Measurements from ENCODE around the gene GSTA1. TPM values are rescaled to one million over a fixed set of nuclear protein-coding genes. Genes with fewer than 3 reads are reported as not detected.
"Not testable (repeated sequence)": the region's sequence is repeated elsewhere in the genome, so short reads cannot be mapped to it uniquely, and the experiment has no call there.

GSTA1 gene
- total and polyA plus RNA-seq, 8 donors: 31.5 to 125 (median 45.7) TPM

GRCh38 chr6:52815167-52816092 is 11.8 kb upstream of the GSTA1 start:
- H3K4me3 ChIP-seq: no peak overlapping the region
- no peaks in the 10 kb centered on the region for H3K27me3 ChIP-seq
- H3K36me3 ChIP-seq: no peaks in the 10 kb centered on the region
- TF ChIP-seq CTCF (IDR thresholded peaks at IDR 0.05): peak; percentile 45 to 65 (median 56)
- no peaks in the 10 kb centered on the region for H3K4me1 ChIP-seq
- ATAC-seq (peak; percentile 93 to 100 (median 98)), FAIRE-seq (no peak), DNase-seq (peak in 4 of 6 donors; percentile 33 to 69 (median 48))
- intact Hi-C loops (cut with DNase I): no loop called here
- no peak overlapping the region for H3K27ac ChIP-seq
- H3K9me3 ChIP-seq: no peaks in the 10 kb centered on the region
- 44 to 45% methylated on average over 15 of the region's 15 CpGs for WGBS, 2 donors

GRCh38 chr6:52814545-52814944 is 10.9 kb upstream of the GSTA1 start:
- FAIRE-seq, DNase-seq: not testable (repeated sequence)
- 64 to 65% methylated on average over 3 of the region's 3 CpGs for WGBS, 2 donors

GRCh38 chr6:52809777-52810176 is 6.2 kb upstream of the GSTA1 start:
- intact Hi-C loops (cut with DNase I); H3K36me3 ChIP-seq; DNase-seq; H3K27me3 ChIP-seq; H3K4me3 ChIP-seq; H3K9me3 ChIP-seq; H3K4me1 ChIP-seq; H3K27ac ChIP-seq: not testable (repeated sequence)
- FAIRE-seq (peak; percentile 71), ATAC-seq (peak in 1 of 4 donors; percentile 32)
- WGBS, 2 donors: 88 to 97% methylated on average over 4 of the region's 4 CpGs

More at GRCh38 chr6:52814545-52814944, 10.9 kb upstream of the GSTA1 start:
- H3K9me3 ChIP-seq; intact Hi-C loops (cut with DNase I); H3K27me3 ChIP-seq; ATAC-seq; H3K4me1 ChIP-seq; H3K27ac ChIP-seq; H3K36me3 ChIP-seq; H3K4me3 ChIP-seq: not testable (repeated sequence)

- Histone ChIP-seq H3K9me3 (no peaks in the 10 kb centered on the region), H3K27me3 (no peaks in the 10 kb centered on the region), H3K4me1 (peaks cover 0 to 4% (median 0%) of the 10 kb centered on the region in 3 donors), H3K27ac (no peak overlapping the region), H3K36me3 (no peaks in the 10 kb centered on the region), H3K4me3 (no peak overlapping the region)
- TF ChIP-seq CTCF (IDR thresholded peaks at IDR 0.05): no peak
- no peak for FAIRE-seq
- WGBS, 2 donors: 95% methylated on average over 5 of the region's 5 CpGs
- DNase-seq: no peak
- intact Hi-C loops (cut with DNase I): no loop called here
- no peak for ATAC-seq
Measured at GRCh38 chr6:52808660-52809059, 5.0 kb upstream of the GSTA1 start.

GRCh38 chr6:52802806-52803205 is 810 bp downstream of the GSTA1 start:
- no peaks in the 10 kb centered on the region for H3K9me3 ChIP-seq
- peak; percentile 22 to 54 (median 46) for ATAC-seq
- H3K27me3 ChIP-seq: no peaks in the 10 kb centered on the region
- no peaks in the 10 kb centered on the region for H3K36me3 ChIP-seq
- H3K4me3 ChIP-seq: peak overlapping the region in 3 of 4 donors; percentile 2 to 29 (median 21)
- no peak for TF ChIP-seq CTCF (IDR thresholded peaks at IDR 0.05)
- intact Hi-C loops (cut with DNase I): no loop called here
- peaks cover 0 to 11% (median 8%) of the 10 kb centered on the region in 3 donors for H3K4me1 ChIP-seq
- H3K27ac ChIP-seq: peak overlapping the region in 2 of 4 donors; percentile 6 to 54
- 45 to 54% methylated on average over 1 of the region's 1 CpG for WGBS, 2 donors
- no peak for FAIRE-seq
- no peak for DNase-seq

All from pancreas (tissue), 10 donors.